Activated CD8-positive, alpha-beta memory T cell treated with anti-CD3 and anti-CD28 coated beads, Interleukin-2, amount 50 U/mL, for 4 hours (primary cell): Measurements from ENCODE around the gene SORCS3.

Experiments used
- DNase-seq: peaks from one replicate; pipeline ENCODE4 v3.0.0-alpha.2; 2020

The SORCS3 gene

DNA sequence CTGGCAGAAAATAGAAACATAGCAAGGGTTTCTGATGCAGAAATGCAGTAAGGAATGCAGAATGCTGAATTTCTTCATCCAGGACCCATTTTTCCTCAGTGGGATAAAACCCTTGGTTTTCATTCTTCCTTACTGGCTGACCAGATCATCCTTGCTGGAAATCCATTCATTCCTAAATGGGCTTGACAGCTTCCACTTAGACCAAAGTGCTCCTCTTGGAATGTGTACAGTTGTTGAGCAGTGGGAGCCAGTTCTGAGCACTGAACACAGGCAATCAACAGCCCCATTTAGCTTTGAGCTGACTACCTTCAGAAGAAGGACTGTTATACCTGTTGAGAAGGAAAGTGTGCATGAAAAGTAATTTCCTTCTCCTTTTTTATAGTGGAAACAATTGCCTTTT, 232.1 kb downstream of the SORCS3 start:
- DNase-seq = no peak

DNA sequence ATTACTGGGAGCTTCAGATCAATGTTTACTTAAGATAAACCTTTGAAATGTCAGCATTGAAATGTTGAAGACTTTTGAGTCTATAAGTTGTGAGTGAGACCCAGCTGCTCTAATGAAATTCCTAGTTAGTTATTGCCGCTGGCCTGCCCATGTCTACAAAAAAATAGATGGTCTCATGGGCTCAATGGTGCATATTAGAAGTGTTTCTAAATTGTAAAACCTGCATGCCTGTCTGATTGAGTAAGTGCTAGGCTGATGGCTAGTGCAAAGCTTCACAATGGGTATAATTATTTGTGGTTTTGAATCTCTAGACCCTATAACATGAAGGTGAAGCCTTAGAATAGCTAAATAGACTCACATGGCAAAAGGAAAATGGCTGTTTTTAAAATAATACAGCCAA, 234.5 kb downstream of the SORCS3 start:
- DNase-seq = no peak

DNA sequence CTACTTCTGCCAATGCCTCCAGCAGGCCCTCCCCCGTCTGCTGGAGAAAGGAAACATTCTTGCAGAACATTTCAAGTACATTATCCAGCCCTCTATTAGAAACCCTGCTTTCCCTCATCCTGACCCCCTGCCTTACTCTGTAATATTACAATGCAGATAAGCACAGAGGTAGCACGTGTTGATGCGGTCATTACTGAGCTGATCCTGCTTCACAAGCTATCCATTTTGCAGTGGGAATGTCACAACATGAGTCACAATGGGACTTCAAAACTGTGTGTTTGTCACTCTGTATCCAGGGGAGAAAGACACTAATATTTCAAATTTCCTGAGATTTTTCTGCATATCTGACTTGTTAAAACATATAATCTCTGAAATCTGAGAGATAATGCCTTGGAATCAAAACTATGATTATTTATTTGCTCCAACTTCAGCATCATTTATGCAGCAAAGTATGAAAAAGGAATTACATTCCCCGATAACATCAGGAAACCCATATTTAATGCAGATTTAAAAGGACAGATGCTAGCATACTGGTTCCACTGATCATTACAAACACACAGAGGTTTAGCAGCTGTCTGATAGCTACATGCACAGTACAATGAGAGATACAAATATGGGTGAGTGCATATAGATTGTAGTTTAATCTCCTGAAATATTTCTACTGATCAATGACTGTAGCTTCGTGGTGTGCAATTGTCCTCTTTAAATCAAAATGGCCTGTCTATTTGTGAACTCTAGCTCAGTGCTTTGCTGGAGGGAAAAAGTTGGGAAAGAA, 239.7 kb downstream of the SORCS3 start:
- DNase-seq = no peak

DNA sequence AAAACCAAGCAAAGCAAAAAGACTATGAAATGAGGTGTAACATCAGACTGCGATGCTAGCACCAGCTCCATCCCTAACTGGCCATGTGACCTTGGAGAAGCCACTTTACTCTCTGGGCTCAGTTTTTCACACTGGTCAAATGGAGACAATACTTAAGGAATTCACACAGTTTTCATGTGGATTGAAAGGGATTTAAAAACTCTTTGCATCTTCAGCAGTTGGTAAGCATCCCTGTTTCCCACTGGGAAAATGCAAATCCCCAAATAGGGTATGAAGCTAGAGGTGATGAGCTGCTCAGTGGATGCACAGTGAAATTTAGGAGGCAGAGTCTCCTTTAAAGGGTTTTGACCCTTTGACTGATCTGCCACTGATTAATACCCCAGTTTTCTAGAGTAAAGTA, 240.7 kb downstream of the SORCS3 start:
- DNase-seq = no peak

DNA sequence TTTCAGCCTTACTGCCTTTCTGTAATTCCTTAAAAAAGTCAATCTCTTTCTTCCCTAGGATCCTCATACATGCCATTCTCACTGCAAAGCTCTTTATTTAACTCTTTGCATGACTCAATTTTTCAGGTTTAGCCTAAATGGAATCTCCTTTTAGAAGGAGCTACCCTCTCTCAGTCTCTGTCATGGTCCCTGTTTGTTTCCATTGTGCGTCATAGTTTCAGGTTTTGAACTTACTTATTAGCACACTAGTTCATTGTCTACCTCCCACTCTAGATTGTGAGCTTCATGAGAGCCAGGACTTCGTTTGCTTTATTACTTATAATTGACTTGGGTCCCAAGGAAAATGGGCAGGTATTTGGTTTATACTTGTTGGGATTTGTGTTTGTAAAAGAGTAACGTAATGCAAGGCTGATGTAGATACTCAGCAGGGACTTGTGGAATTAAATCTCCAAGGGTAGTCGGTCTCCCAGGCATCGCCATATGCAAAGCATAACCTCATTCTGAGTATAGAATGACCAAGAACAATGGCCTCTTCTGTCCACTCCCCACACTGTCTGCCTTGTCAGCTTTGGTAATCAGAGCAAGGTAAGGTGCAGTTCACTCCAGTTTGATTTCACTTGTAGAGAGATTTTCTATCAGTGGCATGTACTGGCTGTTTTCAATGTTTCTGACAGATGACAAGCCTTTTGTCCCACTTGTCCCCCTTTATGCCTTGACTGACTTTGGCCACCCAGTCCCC, 252.0 kb downstream of the SORCS3 start:
- no peak for DNase-seq

DNA sequence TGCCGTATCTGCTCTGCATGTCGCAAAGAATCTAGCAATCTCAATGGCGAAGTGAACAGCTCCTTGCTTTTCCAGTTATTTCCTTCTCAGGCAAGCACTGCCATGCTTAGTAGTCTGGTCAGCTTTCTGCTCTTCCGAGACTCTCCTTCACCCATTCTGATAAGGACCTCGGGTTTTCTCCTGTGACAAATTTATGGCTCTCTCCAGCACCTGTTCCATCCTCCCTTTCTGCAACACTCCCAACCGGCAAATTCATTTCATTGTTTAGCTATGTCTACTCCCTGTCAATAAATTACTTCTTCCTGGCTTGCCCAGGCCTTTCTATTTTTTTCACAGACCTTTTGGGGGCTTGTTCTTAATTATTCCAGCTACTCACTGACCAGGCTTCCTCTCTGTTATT, 252.6 kb downstream of the SORCS3 start:
- DNase-seq = no peak

DNA sequence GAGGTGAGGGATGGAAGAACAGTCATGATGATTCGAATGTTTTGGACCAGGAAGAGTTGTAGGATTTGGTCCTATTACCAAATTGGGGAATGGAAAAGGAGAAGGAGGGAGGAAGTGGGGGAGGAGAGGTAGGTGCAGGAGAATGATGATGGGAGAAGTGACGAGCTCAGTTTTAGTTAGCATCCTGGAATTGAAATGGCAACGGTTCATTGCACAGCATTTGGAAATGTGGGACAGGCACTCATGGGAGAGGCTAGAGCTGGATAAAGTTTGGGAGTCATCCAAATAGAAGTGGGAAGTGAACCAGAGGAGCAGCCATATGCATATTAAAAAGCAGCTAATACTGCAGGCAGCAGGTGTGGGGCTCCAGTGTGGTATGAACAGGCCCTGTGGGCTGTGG, 253.6 kb downstream of the SORCS3 start:
- DNase-seq = no peak

DNA sequence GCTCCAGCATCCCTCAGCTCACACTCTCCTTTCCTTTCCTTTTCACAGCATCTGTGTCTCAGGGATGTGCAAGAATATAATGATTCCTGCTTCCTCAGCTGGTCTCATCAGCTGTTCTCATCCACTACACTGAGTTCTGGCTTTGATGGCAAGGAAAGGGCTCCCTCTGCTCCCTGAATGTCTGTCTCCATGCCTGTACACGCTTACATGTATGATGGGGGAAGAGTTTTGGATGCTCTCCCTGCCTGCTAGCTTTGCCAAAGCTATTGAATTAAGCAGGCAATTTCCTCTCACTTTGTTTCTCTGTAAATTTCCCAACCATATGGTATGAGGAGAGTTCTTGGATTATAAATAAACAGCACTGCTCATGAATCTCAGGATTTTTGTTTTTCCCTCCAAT, 254.5 kb downstream of the SORCS3 start:
- no peak for DNase-seq

DNA sequence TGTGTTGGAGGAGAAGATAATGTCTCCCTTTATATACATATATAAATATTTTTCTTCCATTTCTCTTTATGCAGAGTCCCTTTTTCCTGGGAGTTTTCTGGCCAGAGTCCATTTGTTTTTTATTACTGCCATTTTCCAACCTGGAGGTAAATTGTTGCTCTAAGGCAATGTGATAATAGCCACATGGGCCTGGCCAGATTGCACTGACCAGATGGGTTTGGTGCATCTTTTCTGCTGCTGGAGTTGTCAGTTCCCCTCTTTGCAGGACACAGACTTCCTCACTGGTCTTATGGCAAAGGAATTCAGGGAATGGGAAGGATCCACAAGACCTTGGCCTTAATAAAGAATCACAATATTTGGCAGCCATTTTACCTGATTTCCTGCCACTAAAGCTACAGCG, 254.9 kb downstream of the SORCS3 start:
- no peak for DNase-seq

DNA sequence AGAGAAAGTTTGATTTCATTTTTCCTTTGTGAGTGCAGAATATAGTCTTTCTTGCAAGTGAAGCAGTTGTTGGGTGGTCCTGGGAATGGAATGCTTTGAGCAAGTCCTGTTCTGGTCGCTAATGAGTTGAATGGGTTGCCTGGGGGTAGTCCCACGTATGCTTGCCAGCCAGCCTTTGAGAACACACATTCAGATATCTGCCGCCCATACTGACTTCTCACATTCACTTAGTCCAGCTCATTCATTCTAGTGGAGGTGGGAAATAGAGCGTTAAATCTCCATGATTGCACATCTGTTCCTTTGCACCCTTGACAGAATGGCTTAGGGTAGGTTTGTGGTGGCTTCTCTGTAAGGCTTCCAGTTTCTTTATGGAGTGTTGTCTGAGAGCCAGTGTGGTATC, 256.6 kb downstream of the SORCS3 start:
- no peak for DNase-seq

DNA sequence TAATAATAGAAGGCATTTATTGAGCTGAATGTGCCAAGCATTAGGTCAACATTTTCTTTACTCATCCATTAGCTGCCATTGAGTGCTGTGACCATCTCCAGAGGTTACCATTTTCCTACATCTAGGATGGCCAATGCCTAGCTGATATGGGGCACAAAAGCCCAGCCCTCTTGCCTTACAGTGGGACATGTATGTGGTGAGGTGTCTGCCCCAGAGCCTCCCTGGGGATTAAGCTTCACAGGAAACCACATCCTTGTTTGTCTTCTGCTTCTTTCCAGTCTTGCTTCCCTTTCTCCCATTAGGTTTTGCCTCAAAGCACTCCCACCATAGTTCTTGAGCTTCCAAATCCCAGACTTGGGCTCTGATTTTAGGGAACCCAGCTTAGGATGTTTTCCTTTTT, 258.7 kb downstream of the SORCS3 start:
- DNase-seq = no peak

DNA sequence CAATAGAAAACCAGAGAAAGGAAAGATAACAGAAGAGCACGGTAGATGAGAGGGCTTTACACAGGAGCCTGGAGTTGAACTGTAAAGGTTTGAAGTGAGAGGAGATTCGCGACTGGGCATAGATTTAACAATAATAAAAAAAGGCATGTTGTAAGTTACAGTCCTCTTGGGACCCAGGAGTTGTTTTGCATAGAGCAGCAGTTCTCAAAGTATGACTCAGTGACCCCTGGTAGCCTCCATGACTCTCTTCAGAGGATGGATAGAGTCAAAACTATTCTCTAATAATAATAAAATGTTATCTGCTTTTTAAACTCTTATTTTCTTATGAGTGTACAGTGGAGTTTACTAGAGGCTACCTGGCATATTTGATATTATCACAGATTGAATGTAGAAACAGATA, 262.3 kb downstream of the SORCS3 start:
- no peak for DNase-seq

DNA sequence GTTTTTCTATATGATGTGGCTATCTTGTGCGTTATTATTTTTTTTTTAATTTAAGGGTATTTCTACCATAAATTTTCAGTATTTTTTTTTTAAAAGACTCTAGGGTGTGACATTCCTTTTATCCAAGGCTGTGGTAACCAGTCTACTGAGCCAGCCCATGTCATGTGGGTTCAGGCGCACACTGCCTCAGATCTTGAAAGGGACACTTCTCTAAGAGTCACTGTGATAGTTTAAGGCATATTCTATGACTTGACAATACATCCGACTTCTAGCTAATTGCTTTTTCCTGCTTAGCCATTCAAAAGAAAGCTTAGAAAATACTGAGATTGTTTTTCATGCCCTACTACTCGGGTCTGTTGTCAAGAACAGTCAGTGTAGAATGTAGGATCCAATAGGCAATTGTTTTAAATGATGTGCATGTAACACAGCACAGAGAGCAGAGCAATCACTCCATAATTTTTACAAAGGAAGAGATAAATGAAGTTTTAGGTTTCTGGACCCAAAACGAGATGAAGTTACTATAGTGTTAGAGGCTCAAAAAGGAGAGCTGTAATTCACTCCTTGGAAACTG, 263.7 kb downstream of the SORCS3 start:
- DNase-seq = no peak

DNA sequence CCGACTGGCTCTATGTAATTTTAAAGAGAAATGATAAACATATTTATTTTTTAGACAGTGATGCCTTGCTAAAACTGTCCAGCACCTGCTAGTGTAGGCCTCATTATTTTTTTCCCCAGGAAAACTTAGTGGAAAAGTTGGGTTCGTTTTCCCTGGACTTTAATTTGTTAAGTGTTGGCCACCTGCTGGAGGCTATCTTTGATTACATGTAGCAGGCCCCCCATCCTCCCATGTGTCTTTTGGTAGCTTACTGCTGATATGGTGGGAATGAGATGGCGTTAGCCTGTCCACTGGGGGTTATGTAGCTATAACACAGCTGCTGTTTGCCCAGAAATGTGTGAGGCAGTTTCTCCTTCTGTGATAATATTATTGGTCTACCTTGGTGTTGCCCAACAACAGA, 265.0 kb downstream of the SORCS3 start:
- DNase-seq = no peak

DNA sequence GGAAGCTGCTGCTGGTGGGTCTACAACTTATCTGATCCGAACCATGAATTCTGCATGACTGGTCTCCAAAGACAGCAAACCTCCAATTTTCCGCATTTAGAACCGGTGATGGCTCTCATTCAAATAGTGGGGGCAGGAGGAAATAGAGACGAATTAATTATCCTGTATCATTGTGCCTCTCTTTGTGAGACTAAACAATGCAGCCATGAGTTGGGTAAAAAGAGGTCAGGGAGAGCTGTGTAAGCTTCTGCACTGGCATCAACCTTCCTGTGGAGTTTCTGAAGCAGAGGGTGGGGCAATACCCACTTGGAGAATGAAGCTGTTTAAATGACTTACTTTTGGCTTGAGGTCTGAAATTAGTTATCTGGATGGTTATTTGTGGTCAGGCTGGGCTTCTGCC, 266.4 kb downstream of the SORCS3 start:
- no peak for DNase-seq

DNA sequence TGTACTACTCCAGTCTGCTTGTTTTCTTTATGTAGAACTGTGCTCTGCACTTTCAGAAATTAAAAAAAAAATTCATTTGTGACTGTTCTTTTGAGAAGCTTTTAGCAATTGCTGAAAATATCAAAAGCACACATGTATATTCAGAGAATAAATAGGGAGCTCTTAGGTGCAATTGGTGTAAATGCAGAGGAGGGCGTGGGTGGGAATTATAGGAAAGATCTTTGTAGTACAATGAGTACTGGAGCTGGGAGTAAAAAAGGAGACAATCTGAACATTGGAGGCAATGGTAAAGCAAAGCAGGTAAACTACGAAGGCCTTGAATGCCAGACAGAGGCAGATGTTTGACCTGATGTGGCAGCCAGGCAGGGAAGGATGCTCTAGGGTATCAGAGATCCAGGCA, 267.5 kb downstream of the SORCS3 start:
- DNase-seq = no peak

DNA sequence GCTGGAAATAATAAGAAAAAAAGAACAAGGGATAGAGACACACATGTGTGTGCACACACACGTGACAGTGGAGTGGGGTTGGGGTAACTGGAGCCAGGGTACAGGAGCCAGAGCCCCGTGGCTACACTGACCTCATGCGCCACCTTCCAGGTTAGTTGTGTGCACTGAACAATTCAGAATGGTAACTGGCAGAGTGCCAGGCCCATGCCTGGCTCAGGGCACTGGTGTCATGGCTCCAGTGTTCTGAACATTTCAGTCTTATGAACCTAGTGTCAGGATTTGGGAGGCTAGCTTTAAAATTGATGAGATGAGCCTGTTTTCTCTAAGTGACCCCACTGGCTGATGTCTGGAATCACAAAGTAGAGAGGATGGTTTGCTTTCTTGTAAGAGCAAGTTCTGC, 269.6 kb downstream of the SORCS3 start:
- no peak for DNase-seq

DNA sequence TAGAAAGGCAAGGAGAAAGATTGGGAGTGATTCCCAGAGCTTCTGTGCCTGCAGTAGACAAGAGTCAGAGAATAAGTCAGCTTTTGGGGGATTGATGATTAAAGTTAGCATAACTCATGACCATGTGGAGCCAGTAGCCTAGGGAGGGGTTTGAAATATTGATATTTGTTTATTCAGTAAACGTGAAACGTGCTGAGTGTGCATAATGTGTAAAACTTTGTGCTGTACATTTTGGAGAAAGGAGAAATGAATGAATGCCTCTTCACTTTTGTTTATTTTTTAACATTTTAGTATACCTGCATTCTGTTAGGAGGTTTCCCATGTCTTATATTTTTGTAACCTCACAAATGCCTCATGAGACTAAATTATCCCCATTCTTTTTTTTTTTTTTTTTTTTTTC, 272.3 kb downstream of the SORCS3 start:
- no peak for DNase-seq

DNA sequence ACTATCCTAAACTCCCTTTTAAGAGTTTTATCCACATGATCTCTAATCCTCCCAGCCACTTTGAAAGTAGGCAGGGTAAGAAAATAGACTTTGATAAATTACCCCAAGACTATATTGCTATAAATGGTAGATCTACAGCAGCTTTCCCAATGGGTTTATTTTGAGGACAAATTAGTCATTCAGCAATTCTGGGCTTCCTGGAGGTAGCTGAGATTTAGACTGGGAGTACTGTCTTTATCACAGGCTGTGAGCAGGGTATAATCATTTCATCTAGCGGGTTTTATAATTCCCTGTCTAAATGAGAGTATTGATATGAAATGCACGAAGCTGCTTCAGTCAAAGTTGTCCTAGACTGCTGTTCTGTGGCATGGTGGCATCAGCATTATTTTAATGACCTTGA, 279.4 kb downstream of the SORCS3 start:
- DNase-seq = no peak

DNA sequence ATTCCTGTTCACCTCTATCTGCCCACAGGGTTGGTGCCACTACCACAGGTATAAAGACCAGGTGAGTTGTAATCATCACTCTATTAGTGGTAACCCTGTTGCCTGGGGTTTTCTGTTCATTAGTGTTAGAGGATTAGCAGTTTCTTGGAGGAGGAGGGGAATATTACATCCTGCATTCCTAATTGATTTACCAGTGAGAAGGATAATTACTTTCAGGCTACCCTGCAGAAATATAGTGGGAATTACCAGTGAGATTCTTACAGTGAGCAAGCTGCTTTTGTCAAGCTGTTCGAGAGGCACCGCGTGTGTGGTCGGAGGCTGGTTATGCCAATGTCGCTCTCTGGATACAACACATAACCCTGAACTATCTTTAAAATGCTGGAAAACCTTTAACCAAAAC, 280.7 kb downstream of the SORCS3 start:
- DNase-seq = no peak

DNA sequence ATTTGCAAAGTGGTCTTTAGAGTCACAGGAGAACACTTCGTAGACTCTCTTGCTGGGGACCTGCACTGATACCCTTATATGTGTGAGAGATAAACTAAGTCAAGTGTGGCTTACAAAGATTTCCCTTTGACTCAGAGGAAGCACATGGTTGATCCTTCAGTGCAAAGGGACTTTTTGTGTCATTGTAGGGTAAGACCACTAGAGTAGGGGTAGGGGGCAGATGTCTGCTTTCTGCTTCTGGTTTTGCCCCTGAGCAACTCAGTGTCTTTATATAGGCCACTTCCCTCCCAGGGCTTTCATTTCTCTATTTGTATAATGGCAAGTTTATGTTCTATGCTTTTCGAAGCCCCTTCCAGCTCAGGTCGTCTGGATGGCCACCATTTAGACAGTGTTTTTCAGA, 281.7 kb downstream of the SORCS3 start:
- DNase-seq = no peak

DNA sequence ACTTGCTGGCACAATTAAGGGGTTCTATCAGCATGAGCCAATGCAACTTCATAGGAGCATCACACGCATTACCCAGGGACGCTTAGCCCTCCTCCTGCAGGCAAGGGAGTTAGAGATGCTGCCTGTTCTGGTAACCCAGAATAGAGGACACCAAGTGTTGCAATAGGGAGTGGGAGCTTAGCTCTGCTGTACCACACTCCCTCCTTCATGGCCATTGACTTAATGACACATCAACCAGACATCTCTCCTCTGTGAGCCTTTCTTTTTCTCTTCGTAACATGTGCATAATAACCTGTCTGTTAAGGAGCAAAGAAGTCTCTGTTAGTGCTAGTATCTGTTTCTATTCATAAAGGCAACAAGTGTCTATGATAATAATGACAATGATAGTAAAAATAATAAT, 282.4 kb downstream of the SORCS3 start:
- no peak for DNase-seq

DNA sequence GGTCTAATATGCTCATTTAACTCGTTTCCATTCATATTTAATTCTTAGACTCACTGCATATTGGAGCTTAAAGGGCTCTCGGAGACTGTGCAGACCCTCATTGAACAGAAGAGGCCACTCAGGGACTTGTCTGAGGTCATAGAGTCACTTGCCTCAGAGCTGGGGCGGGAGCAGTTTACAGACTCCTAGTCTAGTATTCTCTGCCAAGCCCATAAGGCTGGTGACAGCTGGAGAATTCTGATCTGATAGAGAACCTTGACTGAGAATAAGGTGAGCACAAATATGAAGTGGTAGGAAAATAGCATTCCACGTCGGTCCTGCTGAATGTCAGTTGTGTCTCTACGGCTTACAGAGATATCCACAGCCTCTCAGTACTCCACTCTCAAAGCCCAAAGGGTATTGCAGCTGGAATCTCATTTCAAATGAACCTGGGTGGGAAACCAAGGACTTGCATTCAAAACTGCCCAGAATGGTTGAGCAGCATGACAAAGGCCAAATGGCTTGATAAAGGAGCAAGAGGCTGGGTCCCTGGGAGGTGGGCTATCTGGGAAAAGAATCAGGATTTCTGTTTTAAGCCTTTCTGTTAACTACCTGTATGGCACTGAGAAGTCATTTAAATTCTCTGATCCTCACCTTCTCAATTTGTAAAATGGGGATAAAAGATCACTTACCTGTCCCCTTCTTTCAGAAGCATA, 283.2 kb downstream of the SORCS3 start:
- no peak for DNase-seq
